ENCODE data around the gene SLTM.

DNA sequence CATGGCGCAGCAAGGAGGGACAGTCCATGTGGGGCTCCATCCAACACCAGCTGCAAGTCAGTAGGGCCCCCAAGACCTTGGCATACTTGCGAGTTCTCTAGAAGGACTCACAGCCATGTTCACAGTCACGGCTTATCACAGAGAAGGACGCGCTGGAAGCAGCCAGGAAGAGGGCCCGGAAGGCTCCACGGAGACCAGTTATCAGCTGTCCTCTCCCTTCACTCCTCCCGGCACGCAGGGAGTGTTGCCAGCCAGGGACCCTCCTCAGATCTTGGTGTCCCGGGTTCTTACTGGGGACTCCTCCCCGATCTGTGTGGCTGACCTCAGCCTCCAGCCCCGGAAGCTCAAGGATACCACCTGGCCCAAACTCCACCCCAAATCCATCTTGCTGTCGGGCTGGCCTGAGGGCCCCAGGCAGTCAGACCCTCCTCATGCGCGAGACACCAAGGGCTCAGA is 68.0 kb downstream of the SLTM start:
- TF ChIP-seq, protein P1, sequence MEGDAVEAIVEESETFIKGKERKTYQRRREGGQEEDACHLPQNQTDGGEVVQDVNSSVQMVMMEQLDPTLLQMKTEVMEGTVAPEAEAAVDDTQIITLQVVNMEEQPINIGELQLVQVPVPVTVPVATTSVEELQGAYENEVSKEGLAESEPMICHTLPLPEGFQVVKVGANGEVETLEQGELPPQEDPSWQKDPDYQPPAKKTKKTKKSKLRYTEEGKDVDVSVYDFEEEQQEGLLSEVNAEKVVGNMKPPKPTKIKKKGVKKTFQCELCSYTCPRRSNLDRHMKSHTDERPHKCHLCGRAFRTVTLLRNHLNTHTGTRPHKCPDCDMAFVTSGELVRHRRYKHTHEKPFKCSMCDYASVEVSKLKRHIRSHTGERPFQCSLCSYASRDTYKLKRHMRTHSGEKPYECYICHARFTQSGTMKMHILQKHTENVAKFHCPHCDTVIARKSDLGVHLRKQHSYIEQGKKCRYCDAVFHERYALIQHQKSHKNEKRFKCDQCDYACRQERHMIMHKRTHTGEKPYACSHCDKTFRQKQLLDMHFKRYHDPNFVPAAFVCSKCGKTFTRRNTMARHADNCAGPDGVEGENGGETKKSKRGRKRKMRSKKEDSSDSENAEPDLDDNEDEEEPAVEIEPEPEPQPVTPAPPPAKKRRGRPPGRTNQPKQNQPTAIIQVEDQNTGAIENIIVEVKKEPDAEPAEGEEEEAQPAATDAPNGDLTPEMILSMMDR (IDR thresholded peaks at IDR 0.05), result no peak
- TF ChIP-seq POLR2A (IDR thresholded peaks at IDR 0.05) (no peak), POLR2AphosphoS5 (IDR thresholded peaks at IDR 0.05) (no peak)
